ENCODE measurements around the gene TIGAR.

DNA sequence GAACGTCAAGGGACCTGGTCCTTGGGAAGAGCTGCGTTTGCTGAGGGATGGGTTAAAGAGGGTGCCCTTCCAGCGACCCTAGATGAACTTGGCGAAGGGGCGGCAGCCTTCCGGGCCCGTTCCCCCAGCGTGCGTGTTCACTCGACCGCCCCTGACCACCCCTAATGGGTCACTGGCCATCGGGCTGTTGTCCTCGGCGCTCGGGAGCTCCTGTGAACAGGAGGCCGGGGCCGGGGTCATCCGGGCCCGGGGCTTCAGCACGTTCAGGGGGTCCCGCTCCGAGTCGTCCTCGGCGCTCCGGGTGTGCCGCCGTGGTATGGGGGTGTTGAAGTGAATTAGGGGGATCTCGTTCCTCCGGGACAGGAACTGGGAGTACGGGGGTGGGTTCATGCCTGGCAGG is 49.3 kb downstream of the TIGAR start:
- TF ChIP-seq, protein P1, sequence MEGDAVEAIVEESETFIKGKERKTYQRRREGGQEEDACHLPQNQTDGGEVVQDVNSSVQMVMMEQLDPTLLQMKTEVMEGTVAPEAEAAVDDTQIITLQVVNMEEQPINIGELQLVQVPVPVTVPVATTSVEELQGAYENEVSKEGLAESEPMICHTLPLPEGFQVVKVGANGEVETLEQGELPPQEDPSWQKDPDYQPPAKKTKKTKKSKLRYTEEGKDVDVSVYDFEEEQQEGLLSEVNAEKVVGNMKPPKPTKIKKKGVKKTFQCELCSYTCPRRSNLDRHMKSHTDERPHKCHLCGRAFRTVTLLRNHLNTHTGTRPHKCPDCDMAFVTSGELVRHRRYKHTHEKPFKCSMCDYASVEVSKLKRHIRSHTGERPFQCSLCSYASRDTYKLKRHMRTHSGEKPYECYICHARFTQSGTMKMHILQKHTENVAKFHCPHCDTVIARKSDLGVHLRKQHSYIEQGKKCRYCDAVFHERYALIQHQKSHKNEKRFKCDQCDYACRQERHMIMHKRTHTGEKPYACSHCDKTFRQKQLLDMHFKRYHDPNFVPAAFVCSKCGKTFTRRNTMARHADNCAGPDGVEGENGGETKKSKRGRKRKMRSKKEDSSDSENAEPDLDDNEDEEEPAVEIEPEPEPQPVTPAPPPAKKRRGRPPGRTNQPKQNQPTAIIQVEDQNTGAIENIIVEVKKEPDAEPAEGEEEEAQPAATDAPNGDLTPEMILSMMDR (IDR thresholded peaks at IDR 0.05), result no peak
- TF ChIP-seq POLR2A (IDR thresholded peaks at IDR 0.05), result no peak
